ENCODE data around the gene UBE2D1.

Gene UBE2D1

DNA sequence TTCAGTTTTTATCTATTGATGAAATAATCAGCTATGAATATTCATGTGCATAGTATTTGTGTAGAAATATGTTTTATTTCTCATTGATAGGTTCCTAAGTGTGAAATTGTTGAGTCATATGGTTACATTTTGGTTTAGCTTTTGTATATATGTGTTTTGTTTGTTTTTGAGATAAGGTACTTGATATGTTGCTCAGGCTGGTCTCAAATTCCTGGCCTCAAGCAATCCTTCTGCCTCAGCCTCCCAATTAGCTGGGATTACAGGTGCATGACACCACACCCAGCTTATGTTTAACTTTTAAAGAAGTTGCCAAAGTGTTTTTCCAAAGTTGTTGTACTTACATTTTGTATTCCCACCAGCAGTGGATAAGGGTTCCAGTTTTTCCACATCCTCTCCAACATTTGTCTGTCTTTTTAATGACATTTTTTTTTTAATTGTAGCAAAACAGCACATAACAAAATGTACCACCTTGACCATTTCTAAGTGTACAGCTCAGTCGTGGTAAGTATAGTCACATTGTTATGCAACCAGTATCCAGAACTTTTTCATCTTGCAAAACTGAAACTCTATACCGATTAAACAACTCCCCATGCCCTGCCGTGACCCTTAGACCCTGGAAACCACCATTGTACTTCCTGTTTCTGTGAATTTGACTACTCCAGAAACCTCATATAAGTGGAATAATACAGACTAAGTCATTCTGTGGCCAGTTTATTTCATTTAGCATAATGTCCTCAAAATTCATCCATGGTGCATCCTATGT, 12.6 kb upstream of the UBE2D1 start:
- Mint-ChIP-seq H3K27me3 (peaks cover 11 to 12% of the 10 kb centered on the region in 2 donors), H3K36me3 (no peaks in the 10 kb centered on the region), H3K4me3 (no peak overlapping the region), H3K4me1 (peaks cover 6 to 10% of the 10 kb centered on the region in 2 donors), H3K9me3 (no peaks in the 10 kb centered on the region), H3K27ac (no peak overlapping the region)
- DNase-seq (no peak), ATAC-seq (replicated peaks) (peak; percentile 87 to 91)

DNA sequence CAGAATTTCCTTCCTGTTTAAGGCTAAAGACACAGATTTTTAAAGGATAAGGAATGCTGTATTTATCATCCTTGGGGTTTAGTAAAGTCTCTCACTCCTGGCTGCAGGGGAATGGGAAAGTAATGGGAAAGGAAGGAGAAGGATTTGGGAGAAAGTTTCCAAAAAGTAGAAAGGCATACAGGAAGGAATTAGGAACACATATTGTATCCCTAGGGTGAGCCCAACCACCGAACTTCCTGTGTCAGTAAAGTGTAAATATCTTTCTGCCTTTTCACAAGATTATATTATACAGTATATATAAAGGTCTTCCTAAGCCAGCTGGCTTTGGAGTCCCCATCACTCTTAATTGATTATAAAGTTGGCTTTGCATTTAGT, 12.0 kb upstream of the UBE2D1 start:
- Mint-ChIP-seq H3K27me3 (peaks cover 11 to 12% of the 10 kb centered on the region in 2 donors), H3K9me3 (no peaks in the 10 kb centered on the region), H3K27ac (no peak overlapping the region), H3K4me1 (peaks cover 6 to 10% of the 10 kb centered on the region in 2 donors), H3K4me3 (no peak overlapping the region), H3K36me3 (no peaks in the 10 kb centered on the region)
- ATAC-seq (replicated peaks) (no peak), DNase-seq (no peak)

DNA sequence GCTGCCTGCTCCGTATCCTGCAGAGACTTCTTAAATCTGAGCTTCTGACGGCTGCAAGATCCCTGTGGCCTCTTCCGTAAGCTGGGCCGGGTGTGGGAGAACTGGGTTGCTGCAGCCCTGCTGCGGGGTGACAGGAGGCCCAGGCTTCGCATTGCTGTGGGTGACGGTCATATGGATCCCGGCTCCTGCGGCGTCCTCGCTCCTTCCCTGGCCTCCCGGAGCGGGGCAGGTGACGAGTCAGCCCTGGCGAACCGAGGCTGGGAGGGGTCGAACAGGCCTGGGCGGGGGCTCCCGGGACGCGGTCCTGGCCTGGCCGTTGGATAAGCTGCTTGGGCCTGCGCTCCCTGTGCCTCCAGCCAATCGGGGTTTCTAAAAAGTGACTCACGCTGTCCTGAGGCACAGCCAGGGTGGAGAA, 7.8 kb upstream of the UBE2D1 start:
- Mint-ChIP-seq H3K36me3 (no peaks in the 10 kb centered on the region), H3K4me3 (no peak overlapping the region), H3K27ac (no peak overlapping the region), H3K27me3 (no peaks in the 10 kb centered on the region), H3K4me1 (peaks cover 6 to 15% of the 10 kb centered on the region in 2 donors), H3K9me3 (no peaks in the 10 kb centered on the region)
- DNase-seq (no peak), ATAC-seq (replicated peaks) (no peak)

DNA sequence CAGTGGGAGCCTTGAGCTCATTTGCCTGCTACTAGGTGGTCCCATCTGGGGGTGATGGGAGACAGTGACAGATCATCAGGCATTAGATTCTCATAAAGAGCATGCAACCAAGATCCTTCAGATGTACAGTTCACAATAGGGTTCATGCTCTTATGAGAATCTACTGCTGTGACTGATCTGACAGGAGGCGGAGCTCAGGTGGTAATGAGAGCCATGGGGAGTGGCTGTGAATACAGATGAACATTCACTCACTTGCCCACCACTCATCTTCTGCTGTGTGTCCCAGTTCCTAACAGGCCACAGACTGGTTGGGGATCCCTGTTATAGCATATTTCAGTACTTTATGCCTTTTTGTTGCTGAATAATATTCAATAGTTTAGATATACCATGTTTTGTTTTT, 6.6 kb upstream of the UBE2D1 start:
- H3K4me3 Mint-ChIP-seq = no peak overlapping the region
- no peak overlapping the region for H3K27ac Mint-ChIP-seq
- H3K36me3 Mint-ChIP-seq = no peaks in the 10 kb centered on the region
- no peaks in the 10 kb centered on the region for H3K9me3 Mint-ChIP-seq
- DNase-seq (no peak), ATAC-seq (replicated peaks) (no peak)
- no peaks in the 10 kb centered on the region for H3K27me3 Mint-ChIP-seq
- H3K4me1 Mint-ChIP-seq = peaks cover 0 to 5% of the 10 kb centered on the region in 2 donors

DNA sequence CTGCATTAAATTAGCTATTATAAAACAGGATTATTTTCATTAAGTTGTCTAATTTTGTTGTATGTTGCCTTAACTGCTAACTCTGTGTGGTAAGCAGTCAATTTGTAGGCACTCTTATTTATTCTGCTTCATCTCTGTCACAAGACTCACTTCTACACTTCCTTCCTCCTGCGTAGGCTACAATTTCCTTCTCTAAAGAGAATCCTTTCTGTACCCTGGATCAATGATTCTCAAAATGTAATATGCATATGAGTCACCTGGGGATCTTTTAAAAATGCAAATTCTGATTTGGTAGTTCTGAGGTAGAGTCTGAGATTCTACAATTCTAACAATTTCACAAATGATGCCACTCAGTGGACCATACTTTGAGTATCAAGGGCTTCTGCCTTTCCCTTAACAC, 4.4 kb upstream of the UBE2D1 start:
- H3K4me3 Mint-ChIP-seq = no peak overlapping the region
- no peaks in the 10 kb centered on the region for H3K27me3 Mint-ChIP-seq
- DNase-seq (no peak), ATAC-seq (replicated peaks) (no peak)
- no peaks in the 10 kb centered on the region for H3K9me3 Mint-ChIP-seq
- H3K36me3 Mint-ChIP-seq = no peaks in the 10 kb centered on the region
- peaks cover 6 to 14% of the 10 kb centered on the region in 2 donors for H3K4me1 Mint-ChIP-seq
- H3K27ac Mint-ChIP-seq = no peak overlapping the region

DNA sequence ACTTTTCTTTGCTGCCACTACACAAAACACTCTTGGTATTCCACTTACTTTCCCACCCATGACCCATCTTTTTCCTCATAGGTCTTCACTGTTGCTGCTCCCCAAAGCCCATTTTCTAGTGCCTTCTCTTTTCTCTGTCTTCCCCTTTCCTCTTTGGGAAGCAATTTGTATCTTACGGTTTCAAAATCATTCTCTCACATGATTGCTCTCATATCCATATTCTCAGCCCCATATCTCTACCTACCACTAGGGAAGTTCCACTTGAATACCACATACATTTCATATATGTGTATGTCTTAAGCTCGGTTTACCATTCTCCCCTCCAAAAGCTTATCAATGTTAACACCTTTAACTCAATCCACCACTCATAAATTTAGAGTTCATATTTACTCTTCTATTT, 3.2 kb upstream of the UBE2D1 start:
- no peak for ATAC-seq (replicated peaks)

DNA sequence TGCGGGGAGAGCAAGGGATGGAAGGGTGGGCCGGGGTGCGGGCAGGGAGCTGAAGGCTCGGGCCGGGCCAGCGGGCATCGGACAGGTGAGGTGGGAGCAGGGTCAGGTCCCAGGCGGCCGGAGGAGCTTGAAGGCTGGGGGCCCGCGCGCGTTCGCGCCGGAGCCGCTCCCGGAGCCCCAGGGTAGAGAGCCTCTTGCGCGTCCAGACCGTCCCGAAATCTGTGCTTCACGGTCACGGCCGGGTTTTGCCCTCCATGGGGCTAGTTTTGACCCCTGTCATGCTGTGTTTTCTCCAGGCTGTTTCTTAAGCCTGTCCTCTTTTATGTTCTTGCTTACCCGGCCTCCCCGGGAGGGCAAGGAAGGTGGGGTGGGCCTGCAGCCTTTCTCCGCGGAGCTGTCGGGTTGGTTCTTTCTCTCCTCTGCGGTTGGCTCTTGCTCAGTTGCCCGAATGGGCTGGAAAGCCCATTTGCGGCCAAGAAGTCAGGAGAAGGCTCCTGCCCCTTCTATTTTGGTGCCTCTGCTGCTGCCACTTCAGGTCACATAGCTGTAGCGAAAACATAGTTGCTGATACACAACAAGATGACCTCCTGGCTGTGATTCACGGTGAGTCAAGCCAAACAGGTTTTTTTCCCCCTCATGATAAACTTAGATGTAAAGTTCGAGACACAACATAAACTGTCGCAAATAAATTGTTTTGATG, 650 bp downstream of the UBE2D1 start:
- H3K27me3 Mint-ChIP-seq = no peaks in the 10 kb centered on the region
- peak overlapping the region; percentile 87 for H3K27ac Mint-ChIP-seq
- H3K36me3 Mint-ChIP-seq = peaks cover 0 to 8% of the 10 kb centered on the region in 2 donors
- H3K4me3 Mint-ChIP-seq = peak overlapping the region; percentile 90 to 92
- DNase-seq (peak; percentile 8), ATAC-seq (replicated peaks) (peak; percentile 62)
- H3K9me3 Mint-ChIP-seq = no peaks in the 10 kb centered on the region
- H3K4me1 Mint-ChIP-seq = peaks cover 16 to 36% of the 10 kb centered on the region in 2 donors

More for the DNA sequence above, 3.2 kb upstream of the UBE2D1 start:
- H3K4me3 Mint-ChIP-seq = no peak overlapping the region
- H3K36me3 Mint-ChIP-seq = no peaks in the 10 kb centered on the region
- no peak overlapping the region for H3K27ac Mint-ChIP-seq
- H3K4me1 Mint-ChIP-seq = peaks cover 13 to 26% of the 10 kb centered on the region in 2 donors
- no peaks in the 10 kb centered on the region for H3K9me3 Mint-ChIP-seq
- H3K27me3 Mint-ChIP-seq = no peaks in the 10 kb centered on the region
- DNase-seq = no peak

DNA sequence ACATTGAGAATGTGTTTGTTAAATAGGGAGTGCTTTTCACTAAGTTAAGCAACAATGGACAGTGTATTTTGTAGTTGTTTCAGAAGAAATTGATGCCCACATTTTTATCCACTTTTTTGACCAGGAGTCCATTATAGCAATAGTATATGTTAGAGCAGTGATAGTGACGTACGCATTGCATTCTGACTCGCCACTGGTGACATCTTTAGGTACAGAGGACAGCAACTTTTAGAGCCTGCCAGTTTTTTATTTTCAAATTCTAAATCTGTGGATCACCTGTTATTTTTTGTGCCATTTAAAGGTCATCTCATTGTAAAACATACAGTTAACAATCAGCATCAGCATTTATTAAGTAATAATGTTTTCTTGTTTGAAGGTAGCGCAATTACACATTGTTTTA, 1.4 kb downstream of the UBE2D1 start:
- ATAC-seq (replicated peaks) (no peak), DNase-seq (no peak)
- Mint-ChIP-seq H3K4me3 (peak overlapping the region; percentile 90 to 92), H3K36me3 (peaks cover 0 to 8% of the 10 kb centered on the region in 2 donors), H3K27me3 (no peaks in the 10 kb centered on the region), H3K27ac (no peak overlapping the region), H3K9me3 (no peaks in the 10 kb centered on the region), H3K4me1 (peaks cover 20 to 41% of the 10 kb centered on the region in 2 donors)

DNA sequence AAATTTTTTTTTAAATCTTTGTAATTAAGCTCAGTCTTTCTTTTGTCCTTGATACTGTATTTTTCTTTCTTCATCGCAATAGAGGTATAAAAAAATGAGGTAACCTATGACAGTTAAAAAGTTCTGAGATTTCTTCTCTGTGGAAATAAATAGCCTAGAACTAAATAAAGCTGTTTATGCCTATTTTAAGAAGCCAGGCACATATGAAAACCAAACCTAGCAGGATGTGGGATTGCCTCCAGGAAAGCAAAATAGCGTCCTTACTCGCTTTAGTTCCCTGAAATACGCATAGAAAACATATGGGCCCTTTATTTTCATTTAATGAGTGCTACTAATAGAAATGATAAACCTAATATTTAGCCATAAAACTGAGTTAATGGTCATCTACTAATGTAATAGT, 6.6 kb downstream of the UBE2D1 start:
- no peak for DNase-seq
- H3K27me3 Mint-ChIP-seq = no peaks in the 10 kb centered on the region
- H3K4me1 Mint-ChIP-seq = peaks cover 8 to 34% of the 10 kb centered on the region in 2 donors
- no peak overlapping the region for H3K4me3 Mint-ChIP-seq
- no peak overlapping the region for H3K27ac Mint-ChIP-seq
- no peaks in the 10 kb centered on the region for H3K9me3 Mint-ChIP-seq
- H3K36me3 Mint-ChIP-seq = peaks cover 7 to 16% of the 10 kb centered on the region in 2 donors
- no peak for ATAC-seq (replicated peaks)

DNA sequence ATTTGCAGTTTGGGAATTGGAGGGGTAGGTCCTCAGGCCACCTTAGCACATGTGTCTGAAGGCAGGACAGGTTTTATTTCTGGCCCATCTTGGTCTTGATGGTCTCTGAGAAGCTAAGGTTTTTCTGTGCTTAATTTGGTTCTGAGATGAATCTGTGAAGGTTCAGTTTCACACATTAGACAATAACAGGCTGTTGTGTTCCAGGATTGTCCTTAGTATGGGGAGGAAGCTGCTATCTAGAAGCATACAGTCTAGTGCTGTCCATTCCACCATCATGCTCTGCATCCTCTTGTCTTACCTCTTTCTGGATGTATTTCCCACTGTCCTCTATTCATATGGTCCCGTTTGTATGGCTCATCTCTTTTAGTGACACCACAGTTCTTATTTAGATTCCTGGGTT, 7.1 kb downstream of the UBE2D1 start:
- DNase-seq (no peak), ATAC-seq (replicated peaks) (no peak)
- Mint-ChIP-seq H3K4me1 (peaks cover 6 to 33% of the 10 kb centered on the region in 2 donors), H3K9me3 (no peaks in the 10 kb centered on the region), H3K36me3 (peaks cover 10 to 18% of the 10 kb centered on the region in 2 donors), H3K4me3 (no peak overlapping the region), H3K27me3 (no peaks in the 10 kb centered on the region), H3K27ac (no peak overlapping the region)

DNA sequence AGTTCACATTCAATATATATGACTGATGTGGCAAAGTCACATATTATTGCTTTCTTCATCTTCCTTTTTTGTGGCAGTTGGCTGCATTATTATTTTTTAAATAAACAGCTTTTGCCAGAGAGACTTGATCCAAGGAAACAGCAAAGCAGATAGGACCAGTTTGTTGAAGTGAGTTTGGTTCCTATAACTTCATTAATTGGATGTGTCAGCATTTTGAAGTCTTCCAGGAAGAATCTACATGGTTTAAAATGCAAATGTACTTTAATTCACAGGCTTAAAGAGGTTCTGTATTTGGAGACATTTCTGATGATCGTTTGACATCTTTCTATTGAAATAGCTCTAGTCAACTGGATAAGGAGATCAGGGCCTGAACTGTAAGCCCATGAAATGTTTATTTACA, 13.2 kb downstream of the UBE2D1 start:
- H3K4me1 Mint-ChIP-seq = peaks cover 16 to 53% of the 10 kb centered on the region in 2 donors
- DNase-seq (no peak), ATAC-seq (replicated peaks) (no peak)
- no peaks in the 10 kb centered on the region for H3K9me3 Mint-ChIP-seq
- no peak overlapping the region for H3K4me3 Mint-ChIP-seq
- H3K27ac Mint-ChIP-seq = no peak overlapping the region
- H3K36me3 Mint-ChIP-seq = peaks cover 14 to 18% of the 10 kb centered on the region in 2 donors
- no peaks in the 10 kb centered on the region for H3K27me3 Mint-ChIP-seq

DNA sequence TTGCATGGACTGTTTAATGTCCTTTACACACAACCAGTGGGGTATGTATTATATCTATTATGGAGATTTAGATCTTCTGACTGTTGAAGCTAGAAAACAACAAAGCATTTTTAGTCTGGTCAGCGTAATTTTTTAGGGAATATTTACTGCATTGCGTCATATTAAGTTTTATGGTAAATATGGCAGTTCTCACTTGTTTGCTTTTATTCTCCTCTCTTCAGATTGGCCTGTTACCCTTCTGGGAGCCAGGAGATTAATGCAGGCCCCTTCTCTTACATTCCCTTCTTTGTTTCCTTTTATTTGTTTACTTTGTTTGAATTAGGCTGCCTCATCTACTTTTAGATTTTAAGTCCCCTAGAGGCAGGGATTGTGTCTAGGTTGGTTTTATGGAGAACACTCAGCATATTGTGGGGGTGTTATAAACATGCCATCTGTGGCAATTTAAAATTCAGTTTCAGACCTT, 13.8 kb downstream of the UBE2D1 start:
- Mint-ChIP-seq H3K27me3 (no peaks in the 10 kb centered on the region), H3K9me3 (no peaks in the 10 kb centered on the region), H3K36me3 (peaks cover 14 to 18% of the 10 kb centered on the region in 2 donors), H3K4me3 (no peak overlapping the region), H3K4me1 (peaks cover 16 to 56% of the 10 kb centered on the region in 2 donors), H3K27ac (no peak overlapping the region)
- DNase-seq (no peak), ATAC-seq (replicated peaks) (no peak)

DNA sequence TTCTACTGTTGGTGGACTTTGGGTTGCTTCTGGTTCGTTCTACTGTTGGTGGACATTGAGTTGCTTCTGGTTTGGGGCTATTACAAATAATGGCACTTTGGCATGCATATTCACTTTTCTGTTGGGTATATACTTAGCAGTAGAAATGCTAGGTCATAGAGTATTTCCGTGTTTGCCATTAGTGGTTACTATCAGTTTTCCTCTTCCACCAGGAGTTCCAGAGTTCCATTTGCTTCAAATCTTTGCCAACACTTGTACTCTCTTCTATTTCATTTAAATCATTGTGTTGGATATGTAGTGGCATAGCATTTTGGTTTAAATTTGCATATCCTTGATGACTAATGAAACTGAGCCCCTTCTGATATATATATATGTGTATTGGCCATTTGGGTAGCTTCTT, 15.2 kb downstream of the UBE2D1 start:
- Mint-ChIP-seq H3K9me3 (no peaks in the 10 kb centered on the region), H3K27me3 (no peaks in the 10 kb centered on the region), H3K27ac (no peak overlapping the region), H3K4me1 (peaks cover 16 to 64% of the 10 kb centered on the region in 2 donors), H3K36me3 (peaks cover 14 to 18% of the 10 kb centered on the region in 2 donors), H3K4me3 (no peak overlapping the region)
- no peak for ATAC-seq (replicated peaks)
- no peak for DNase-seq

DNA sequence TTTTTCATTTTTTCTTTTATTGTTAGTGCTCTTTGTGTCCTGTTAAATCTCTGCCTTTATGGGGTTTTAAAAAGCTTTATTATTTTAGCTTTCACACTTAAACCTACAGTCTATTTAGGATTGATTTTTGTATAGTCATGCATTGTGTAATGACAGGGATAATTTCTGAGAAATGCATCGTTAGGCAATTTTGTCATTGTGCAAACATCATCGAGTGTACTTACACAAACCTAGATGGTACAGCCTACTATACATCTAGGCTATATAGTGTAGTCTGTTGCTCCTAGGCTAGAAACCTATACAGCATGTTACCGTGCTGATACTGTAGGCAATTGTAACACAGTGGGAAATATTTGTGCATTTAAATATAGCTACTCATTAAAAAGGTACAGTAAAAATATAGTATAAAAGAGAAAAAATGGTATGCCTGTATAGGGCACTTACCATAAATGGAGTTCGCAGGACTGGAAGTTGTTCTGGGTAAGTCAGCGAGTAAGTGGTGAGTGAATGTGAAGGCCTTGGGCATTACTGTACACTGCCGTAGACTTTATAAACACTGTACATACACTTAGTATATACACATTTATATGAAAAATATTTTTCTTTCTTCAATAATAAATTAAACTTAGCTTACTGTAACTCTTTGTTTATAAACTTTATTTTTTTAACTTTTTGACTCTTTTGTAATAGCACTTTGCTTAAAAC, 16.0 kb downstream of the UBE2D1 start:
- Mint-ChIP-seq H3K27ac (no peak overlapping the region), H3K4me1 (peaks cover 22 to 68% of the 10 kb centered on the region in 2 donors)
- no peak for ATAC-seq (replicated peaks)

More for the DNA sequence above, 16.0 kb downstream of the UBE2D1 start:
- DNase-seq = no peak
- peaks cover 10 to 13% of the 10 kb centered on the region in 2 donors for H3K36me3 Mint-ChIP-seq
- no peaks in the 10 kb centered on the region for H3K27me3 Mint-ChIP-seq
- H3K9me3 Mint-ChIP-seq = no peaks in the 10 kb centered on the region
- H3K4me3 Mint-ChIP-seq = no peak overlapping the region
